Endothelial cell of hepatic sinusoid (primary cell): Measurements from ENCODE around the gene KPNA1.

Experiments used
- in situ Hi-C: cut with HindIII; loops from 2 replicates; pipeline ENCODE4 v1.10.0; 2017; ENCODE audit warnings: low sequenced_read_pairs

KPNA1 gene

GRCh38 chr3:122389892-122390291 is 124.8 kb downstream of the KPNA1 start:
- in situ Hi-C loops, result no loop called here

- in situ Hi-C loops, result no loop called here
These were observed 125.5 kb downstream of the KPNA1 start for GRCh38 chr3:122389197-122389596.

- in situ Hi-C loops, result no loop called here
These were observed 127.0 kb downstream of the KPNA1 start for GRCh38 chr3:122387709-122388108.

- in situ Hi-C loops, result no loop called here
These were observed 130.7 kb downstream of the KPNA1 start, which contains the start of gene FAM162A for GRCh38 chr3:122383771-122384697. FAM162A (plus strand) TSS chr3:122384182; CDS start chr3:122384266, 84 bp downstream.

GRCh38 chr3:122382888-122383666 is 131.7 kb downstream of the KPNA1 start, which contains the start of gene MIX23:
MIX23 (minus strand) TSS chr3:122383231; CDS start chr3:122383224, 7 bp downstream.
- in situ Hi-C loops, result no loop called here

- in situ Hi-C loops, result no loop called here
These were observed 136.8 kb downstream of the KPNA1 start for GRCh38 chr3:122377975-122378374.

- in situ Hi-C loops, result no loop called here
These were observed 140.7 kb downstream of the KPNA1 start for GRCh38 chr3:122374034-122374433.
